Measurements from ENCODE around the gene PHLDA1.

Gene PHLDA1

GRCh38 chr12:76037130-76038103 is 5.8 kb upstream of the PHLDA1 start:
- DNase-seq, result peak; percentile 24

- DNase-seq, result no peak
These were observed 3.5 kb upstream of the PHLDA1 start for GRCh38 chr12:76035045-76035444.

- DNase-seq, result no peak
These were observed 1.8 kb upstream of the PHLDA1 start for GRCh38 chr12:76033081-76034011.

- DNase-seq, result no peak
These were observed 736 bp upstream of the PHLDA1 start for GRCh38 chr12:76032043-76032981.

- no peak for DNase-seq
These were observed 529 bp downstream of the PHLDA1 start for GRCh38 chr12:76031081-76031413.

- DNase-seq, result no peak
These were observed 1.1 kb downstream of the PHLDA1 start for GRCh38 chr12:76030341-76031080.

- no peak for DNase-seq
These were observed 1.6 kb downstream of the PHLDA1 start for GRCh38 chr12:76029982-76030340.

- no peak for DNase-seq
These were observed 2.9 kb downstream of the PHLDA1 start for GRCh38 chr12:76028571-76029277.

- no peak for DNase-seq
These were observed 4.9 kb downstream of the PHLDA1 start for GRCh38 chr12:76026643-76027063.

GRCh38 chr12:76025601-76026575 is 5.7 kb downstream of the PHLDA1 start:
- DNase-seq, result no peak

- no peak for DNase-seq
These were observed 6.5 kb downstream of the PHLDA1 start for GRCh38 chr12:76024942-76025600.

GRCh38 chr12:76024102-76024781 is 7.3 kb downstream of the PHLDA1 start:
- no peak for DNase-seq

GRCh38 chr12:76023069-76023690 is 8.4 kb downstream of the PHLDA1 start:
- DNase-seq, result no peak

- DNase-seq, result no peak
These were observed 9.1 kb downstream of the PHLDA1 start for GRCh38 chr12:76022506-76022905.

GRCh38 chr12:76020731-76021672 is 10.6 kb downstream of the PHLDA1 start:
- no peak for DNase-seq

- no peak for DNase-seq
These were observed 11.3 kb downstream of the PHLDA1 start for GRCh38 chr12:76020281-76020680.

- no peak for DNase-seq
These were observed 12.9 kb downstream of the PHLDA1 start for GRCh38 chr12:76018672-76019071.

Data from NCI-H1092 (cell line).